ENCODE data around the gene CBFA2T3.
A peak's percentile ranks its signal among the peaks of the same experiment; 100 is the strongest.

The CBFA2T3 gene

DNA sequence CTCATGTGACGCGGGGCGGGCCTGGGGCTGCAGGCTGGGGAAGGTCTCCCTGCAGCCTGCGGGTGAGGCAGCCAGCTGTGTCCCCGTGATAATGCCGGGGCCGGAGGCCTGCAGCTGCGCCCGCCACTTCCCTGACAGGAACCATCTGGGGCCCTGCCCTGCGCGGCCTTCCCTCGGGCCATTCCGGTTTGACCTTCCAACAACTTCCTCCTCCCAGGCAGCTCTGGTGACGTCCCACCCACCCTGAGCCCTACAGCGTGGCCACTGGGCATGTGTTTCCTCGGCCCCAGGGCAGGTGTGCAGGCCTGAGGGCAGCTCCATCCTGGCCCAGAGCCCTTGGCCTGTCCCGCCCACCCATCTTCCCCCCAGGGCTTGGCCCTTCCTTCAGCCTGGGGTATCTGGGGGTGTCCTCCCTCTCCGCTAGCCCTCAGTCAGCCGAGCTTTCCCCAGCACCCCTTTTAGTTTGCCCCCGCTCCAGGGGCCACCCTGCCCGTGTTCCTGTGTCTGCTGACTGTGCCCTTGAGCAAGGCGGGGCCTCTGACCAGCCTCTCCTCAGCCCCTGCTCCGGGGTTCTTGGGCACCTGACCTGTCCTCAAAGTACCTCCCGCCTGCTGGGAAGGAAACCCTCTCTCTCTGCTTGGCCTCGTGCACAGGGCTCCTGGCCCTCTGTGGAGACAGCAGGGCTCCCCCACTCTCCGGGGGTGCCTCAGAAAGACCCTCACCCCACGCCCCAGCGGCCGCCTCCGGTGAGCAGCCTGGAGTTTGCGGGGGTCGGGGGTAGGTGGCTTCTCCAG lies at the start of gene CBFA2T3:
CBFA2T3 (minus strand) TSS at position 190 of the 794 bp plus-strand sequence. CDS start 400 bp downstream, outside the sequence.
- Mint-ChIP-seq H3K27me3 (peaks cover 49% of the 10 kb centered on the region), H3K9me3 (no peaks in the 10 kb centered on the region), H3K36me3 (ENCODE audit: low read depth) (no peaks in the 10 kb centered on the region), H3K4me3 (no peak within 1 kb of the TSS), H3K4me1 (ENCODE audit: low read depth) (no peaks in the 10 kb centered on the region), H3K27ac (no peak within 1 kb of the TSS)
- no peak for DNase-seq

- Mint-ChIP-seq H3K4me1 (ENCODE audit: low read depth) (peaks cover 33% of the 10 kb centered on the region), H3K27ac (peak overlapping the region; percentile 93), H3K27me3 (no peaks in the 10 kb centered on the region), H3K36me3 (ENCODE audit: low read depth) (peaks cover 8% of the 10 kb centered on the region), H3K4me3 (peak overlapping the region; percentile 34), H3K9me3 (peaks cover 17% of the 10 kb centered on the region)
- DNase-seq = peak; percentile 52
Measured at GRCh38 chr16:89026121-89026612, 49.2 kb upstream of the CBFA2T3 start.

GRCh38 chr16:89025636-89026035 lies 48.6 kb upstream of the CBFA2T3 start:
- Mint-ChIP-seq H3K9me3 (peaks cover 14% of the 10 kb centered on the region), H3K27me3 (no peaks in the 10 kb centered on the region), H3K4me1 (ENCODE audit: low read depth) (peaks cover 30% of the 10 kb centered on the region), H3K27ac (peak overlapping the region; percentile 93), H3K4me3 (no peak overlapping the region), H3K36me3 (ENCODE audit: low read depth) (peaks cover 8% of the 10 kb centered on the region)
- DNase-seq = no peak

- H3K36me3 Mint-ChIP-seq (ENCODE audit: low read depth) = peaks cover 8% of the 10 kb centered on the region
- no peak for DNase-seq
- H3K4me1 Mint-ChIP-seq (ENCODE audit: low read depth) = peaks cover 39% of the 10 kb centered on the region
- no peaks in the 10 kb centered on the region for H3K27me3 Mint-ChIP-seq
- peaks cover 14% of the 10 kb centered on the region for H3K9me3 Mint-ChIP-seq
- H3K27ac Mint-ChIP-seq = no peak overlapping the region
- no peak overlapping the region for H3K4me3 Mint-ChIP-seq
Measured at GRCh38 chr16:89024546-89025060, 47.6 kb upstream of the CBFA2T3 start.

- Mint-ChIP-seq H3K9me3 (peaks cover 14% of the 10 kb centered on the region), H3K4me1 (ENCODE audit: low read depth) (peaks cover 41% of the 10 kb centered on the region), H3K27ac (no peak overlapping the region), H3K4me3 (no peak overlapping the region), H3K36me3 (ENCODE audit: low read depth) (peaks cover 8% of the 10 kb centered on the region), H3K27me3 (no peaks in the 10 kb centered on the region)
- DNase-seq = no peak
Measured at GRCh38 chr16:89023621-89024511, 46.9 kb upstream of the CBFA2T3 start.

- Mint-ChIP-seq H3K27ac (no peak overlapping the region), H3K36me3 (ENCODE audit: low read depth) (peaks cover 8% of the 10 kb centered on the region), H3K27me3 (peaks cover 5% of the 10 kb centered on the region), H3K4me1 (ENCODE audit: low read depth) (peaks cover 41% of the 10 kb centered on the region), H3K9me3 (peaks cover 14% of the 10 kb centered on the region), H3K4me3 (no peak overlapping the region)
- DNase-seq = no peak
Measured at GRCh38 chr16:89023151-89023551, 46.1 kb upstream of the CBFA2T3 start.

GRCh38 chr16:89022051-89022836 lies 45.2 kb upstream of the CBFA2T3 start:
- peaks cover 6% of the 10 kb centered on the region for H3K36me3 Mint-ChIP-seq (ENCODE audit: low read depth)
- no peak for DNase-seq
- H3K4me1 Mint-ChIP-seq (ENCODE audit: low read depth) = peaks cover 34% of the 10 kb centered on the region
- peaks cover 9% of the 10 kb centered on the region for H3K27me3 Mint-ChIP-seq
- H3K4me3 Mint-ChIP-seq = no peak overlapping the region
- no peak overlapping the region for H3K27ac Mint-ChIP-seq
- peaks cover 9% of the 10 kb centered on the region for H3K9me3 Mint-ChIP-seq

DNA sequence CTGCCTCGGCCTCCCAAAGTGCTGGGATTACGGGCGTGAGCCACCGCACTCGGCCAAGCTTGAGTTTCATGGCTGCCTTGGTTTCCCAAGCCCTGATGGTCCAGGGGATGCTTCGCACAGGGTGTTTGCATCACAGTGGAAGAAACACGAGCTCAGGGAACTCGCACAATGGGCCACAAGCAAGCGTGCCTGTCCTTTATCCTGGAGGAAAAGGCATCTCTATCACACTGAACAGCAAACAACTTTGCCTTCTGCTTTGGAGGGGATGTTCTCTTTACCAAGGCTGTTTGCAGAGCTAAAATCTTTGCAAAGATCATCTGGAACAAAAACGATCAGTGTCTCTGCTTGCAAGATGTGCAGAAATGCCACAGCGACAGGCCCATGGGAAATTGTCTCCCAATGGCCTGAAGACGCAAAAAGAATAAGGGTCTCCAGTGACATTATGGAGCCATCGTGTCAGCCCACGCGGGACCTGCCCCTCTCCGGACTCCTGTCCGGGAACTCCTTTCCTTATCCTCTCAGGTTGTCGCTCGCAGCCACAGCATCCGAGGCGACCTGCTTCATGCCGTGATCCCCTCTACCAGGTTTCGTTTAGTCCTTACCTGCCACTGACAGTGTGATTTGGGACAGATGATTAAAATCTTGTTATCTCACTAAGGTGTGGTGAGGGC lies 44.1 kb upstream of the CBFA2T3 start:
- no peak for DNase-seq
- Mint-ChIP-seq H3K9me3 (no peaks in the 10 kb centered on the region), H3K4me3 (no peak overlapping the region)

GRCh38 chr16:89020068-89020924 lies 43.3 kb upstream of the CBFA2T3 start:
- DNase-seq = peak; percentile 53
- H3K27me3 Mint-ChIP-seq = peaks cover 9% of the 10 kb centered on the region
- H3K9me3 Mint-ChIP-seq = no peaks in the 10 kb centered on the region
- no peak overlapping the region for H3K4me3 Mint-ChIP-seq
- no peak overlapping the region for H3K27ac Mint-ChIP-seq
- H3K36me3 Mint-ChIP-seq (ENCODE audit: low read depth) = peaks cover 1% of the 10 kb centered on the region
- peaks cover 19% of the 10 kb centered on the region for H3K4me1 Mint-ChIP-seq (ENCODE audit: low read depth)

More for the DNA sequence above, 44.1 kb upstream of the CBFA2T3 start:
- H3K27ac Mint-ChIP-seq = no peak overlapping the region
- peaks cover 1% of the 10 kb centered on the region for H3K36me3 Mint-ChIP-seq (ENCODE audit: low read depth)
- peaks cover 9% of the 10 kb centered on the region for H3K27me3 Mint-ChIP-seq
- H3K4me1 Mint-ChIP-seq (ENCODE audit: low read depth) = peaks cover 24% of the 10 kb centered on the region

- H3K9me3 Mint-ChIP-seq = no peaks in the 10 kb centered on the region
- no peaks in the 10 kb centered on the region for H3K36me3 Mint-ChIP-seq (ENCODE audit: low read depth)
- H3K4me3 Mint-ChIP-seq = no peak overlapping the region
- DNase-seq = no peak
- peaks cover 11% of the 10 kb centered on the region for H3K4me1 Mint-ChIP-seq (ENCODE audit: low read depth)
- no peak overlapping the region for H3K27ac Mint-ChIP-seq
- peaks cover 9% of the 10 kb centered on the region for H3K27me3 Mint-ChIP-seq
Measured at GRCh38 chr16:89019511-89019910, 42.5 kb upstream of the CBFA2T3 start.

DNA sequence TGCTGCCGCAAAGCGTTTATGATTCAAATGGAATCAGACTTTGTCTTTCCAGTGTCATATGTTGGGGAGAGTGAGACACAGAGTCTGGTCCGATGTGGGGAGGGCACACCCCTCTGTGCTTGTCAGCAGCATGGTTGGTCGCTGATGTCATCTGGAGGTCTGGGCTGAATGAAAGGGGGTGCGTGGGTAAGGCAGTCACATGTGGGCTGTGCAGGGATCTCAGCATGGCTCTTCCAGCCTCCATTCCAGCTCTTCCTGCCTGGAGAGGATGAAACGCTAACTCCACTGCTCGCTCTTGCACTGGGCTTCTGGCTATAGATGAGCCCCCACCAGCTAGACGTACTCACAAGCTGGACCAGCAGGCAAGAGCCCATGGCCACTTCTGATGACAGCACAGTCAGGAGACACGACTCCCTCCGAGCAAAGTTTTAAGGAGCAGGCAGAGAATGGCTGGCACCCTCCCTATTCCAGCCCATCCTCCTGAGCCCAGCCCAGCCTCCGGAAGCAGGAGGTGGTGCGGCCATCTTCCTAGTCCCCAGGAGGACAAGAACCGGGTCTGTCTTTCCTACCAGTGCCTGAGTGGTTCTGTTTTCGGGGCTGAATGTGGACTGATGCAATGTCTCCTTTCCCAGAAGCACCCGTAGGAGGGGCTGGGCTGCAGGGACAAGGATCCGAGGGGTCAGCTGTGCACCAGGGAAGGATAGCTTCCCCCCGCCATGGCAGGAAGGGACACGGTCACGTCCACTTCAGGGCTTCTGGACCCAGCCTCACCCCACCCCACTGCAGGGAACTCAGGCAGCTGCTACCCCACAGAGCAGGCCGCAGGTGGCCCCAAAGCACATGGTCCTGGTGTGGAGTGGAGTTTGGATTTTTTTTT lies 41.5 kb upstream of the CBFA2T3 start:
- Mint-ChIP-seq H3K36me3 (ENCODE audit: low read depth) (no peaks in the 10 kb centered on the region), H3K4me3 (no peak overlapping the region), H3K4me1 (ENCODE audit: low read depth) (peaks cover 11% of the 10 kb centered on the region), H3K27ac (no peak overlapping the region), H3K27me3 (peaks cover 14% of the 10 kb centered on the region), H3K9me3 (no peaks in the 10 kb centered on the region)
- DNase-seq = no peak

GRCh38 chr16:89017543-89018281 lies 40.7 kb upstream of the CBFA2T3 start:
- Mint-ChIP-seq H3K9me3 (no peaks in the 10 kb centered on the region), H3K36me3 (ENCODE audit: low read depth) (no peaks in the 10 kb centered on the region), H3K4me3 (no peak overlapping the region), H3K27ac (no peak overlapping the region), H3K4me1 (ENCODE audit: low read depth) (peaks cover 11% of the 10 kb centered on the region), H3K27me3 (peaks cover 23% of the 10 kb centered on the region)
- DNase-seq = no peak
